GM21423 (cell line): ENCODE data around the gene TMEM154.
A peak's percentile ranks its signal among the peaks of the same experiment; 100 is the strongest.

Experiments
- ATAC-seq: cut with Tn5 transposase; IDR thresholded peaks from one replicate; pipeline ENCODE4 v1.9.1; 2021; ENCODE audit warnings: mild to moderate bottlenecking, moderate library complexity; ENCODE audit not compliant: unreplicated experiment

Gene TMEM154

GRCh38 chr4:152598454-152598853 is 81.3 kb downstream of the TMEM154 start:
- ATAC-seq: no peak

DNA sequence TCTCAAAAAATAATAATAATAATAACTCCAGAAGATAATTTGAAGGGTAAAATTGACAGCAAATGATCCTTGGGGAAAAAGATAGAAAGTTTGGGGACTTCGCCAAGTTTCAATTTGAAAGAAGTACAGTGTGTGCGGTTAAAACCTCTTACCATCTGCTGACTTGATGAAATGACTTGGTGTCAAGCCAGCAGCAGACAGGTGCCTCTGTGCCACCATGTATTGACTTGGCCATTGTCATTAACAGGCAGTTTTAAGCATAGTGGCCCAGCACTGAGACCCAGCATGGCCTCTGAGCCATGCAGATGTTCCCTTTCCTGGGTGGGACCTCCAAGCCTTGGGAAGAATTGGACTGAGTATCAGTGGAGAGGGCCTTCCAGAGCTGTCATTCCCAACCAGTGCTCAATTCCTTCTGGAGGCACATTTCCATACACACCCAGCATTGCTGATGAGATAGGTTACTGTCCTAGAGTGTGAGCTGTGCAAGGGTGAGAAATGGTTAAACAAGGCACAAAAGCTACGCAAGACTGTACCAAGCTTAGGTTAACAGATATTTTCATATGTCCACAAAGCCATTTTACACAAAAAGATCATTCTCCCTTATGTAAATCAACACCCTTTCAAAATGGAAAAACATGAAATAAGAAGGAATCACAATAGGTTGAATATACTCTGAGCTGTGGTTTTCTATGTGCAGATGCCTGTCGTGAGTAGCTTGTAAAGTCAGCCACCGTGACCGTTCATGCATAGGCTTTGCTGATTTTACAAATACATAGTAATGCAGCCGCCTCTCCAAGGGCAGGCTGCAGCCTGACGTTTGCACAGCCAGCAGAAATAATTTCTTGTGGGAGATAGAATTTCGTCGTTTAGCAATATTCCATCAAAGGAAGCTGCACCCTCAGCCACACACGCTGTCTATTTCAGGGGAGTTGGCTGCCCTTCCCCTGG is 84.5 kb downstream of the TMEM154 start:
- ATAC-seq: peak; percentile 57

DNA sequence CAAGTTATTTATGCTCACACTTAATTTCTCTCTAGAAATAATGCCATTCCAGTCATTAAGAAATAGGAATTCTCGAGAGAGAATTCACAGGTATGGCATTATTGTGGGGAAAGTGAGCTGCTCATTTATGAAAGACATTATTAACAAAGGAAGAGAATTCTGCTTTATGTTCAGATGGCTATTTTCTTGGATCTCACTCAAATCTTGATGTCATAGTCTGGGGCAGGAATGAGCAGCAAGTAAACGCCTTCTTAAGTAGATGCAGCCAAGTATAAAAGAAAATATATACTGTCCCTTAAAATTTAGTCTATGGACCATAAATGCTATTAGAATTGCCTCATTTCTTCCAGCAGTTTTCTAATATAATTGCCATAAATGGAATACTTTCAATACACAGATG is 85.7 kb downstream of the TMEM154 start:
- no peak for ATAC-seq

GRCh38 chr4:152591876-152592275 is 87.9 kb downstream of the TMEM154 start:
- ATAC-seq: no peak

DNA sequence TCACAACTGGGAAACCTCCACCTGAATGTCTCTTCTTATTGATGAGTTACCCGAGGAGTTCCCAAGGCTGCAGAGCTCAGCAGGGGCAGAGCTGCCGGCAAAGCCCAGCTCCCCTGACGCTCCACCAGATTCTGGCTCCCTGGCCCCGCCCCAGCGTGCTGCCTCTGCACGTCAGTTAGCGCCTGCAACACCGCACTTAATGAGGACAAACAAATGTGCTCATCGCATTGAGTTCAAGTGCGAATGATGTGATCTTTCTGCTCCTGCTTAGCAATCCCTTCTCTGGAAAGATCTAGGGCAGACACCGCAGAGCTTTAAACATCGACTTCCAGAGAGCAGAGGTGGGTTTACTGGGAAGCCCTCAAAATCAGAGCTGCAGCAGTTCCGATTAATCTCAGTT is 88.4 kb downstream of the TMEM154 start:
- ATAC-seq: no peak

DNA sequence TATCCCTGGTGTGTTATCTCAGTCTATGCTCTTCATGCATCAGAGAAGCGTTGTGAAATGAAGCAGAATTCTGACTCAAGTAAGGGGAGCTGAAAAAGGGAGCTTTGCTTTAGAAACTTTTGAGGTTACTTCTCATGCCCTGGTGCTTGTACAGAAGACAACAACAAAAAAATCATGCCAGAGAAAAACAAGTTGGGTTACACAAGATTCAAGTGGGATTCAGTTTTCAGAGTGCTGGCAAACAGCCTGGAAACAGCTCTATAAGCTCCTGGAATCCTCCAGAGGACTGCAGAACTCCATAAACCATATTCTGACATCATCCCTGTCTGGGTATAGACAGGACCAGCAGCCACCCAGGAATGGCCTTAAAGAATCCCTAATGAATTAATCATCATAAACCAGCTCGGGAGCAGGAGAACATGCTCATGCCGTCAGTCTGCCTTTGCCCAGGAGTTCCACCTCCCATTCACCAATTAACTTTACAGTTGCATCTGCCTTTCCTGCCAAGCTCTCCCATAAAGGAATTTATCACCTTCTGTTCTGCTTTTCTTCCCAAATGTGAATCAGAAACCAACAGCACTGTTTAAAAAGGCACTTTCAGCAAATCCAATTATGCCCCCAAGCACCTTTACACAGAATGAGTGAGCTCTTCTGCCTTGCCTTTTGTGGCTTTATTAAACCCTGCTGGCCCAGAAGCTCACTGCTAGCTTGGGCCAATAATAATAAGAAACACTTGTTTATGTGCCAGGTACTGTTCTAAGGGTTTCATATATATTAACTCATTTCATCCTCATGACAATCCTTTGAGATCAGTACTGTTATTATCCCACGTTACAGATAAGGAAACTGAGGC is 89.4 kb downstream of the TMEM154 start:
- no peak for ATAC-seq

DNA sequence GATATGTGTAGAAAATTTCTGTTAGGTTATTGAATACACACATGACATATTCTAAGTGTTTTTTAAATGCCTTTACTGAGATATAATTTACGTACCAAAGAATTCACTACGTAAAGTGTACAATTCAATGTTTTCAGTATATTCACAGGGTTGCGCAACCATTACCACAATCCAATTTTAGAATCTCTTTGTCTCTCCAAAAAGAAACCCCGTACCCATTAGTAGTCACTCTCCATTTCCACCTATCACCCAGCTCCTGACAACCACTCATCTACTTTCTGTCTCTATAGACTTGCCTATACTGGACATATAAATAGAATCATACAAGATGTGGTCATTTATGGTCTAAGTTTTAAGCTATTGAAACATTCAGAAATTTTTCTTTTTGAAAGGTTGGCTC is 90.9 kb downstream of the TMEM154 start:
- ATAC-seq: no peak

- no peak for ATAC-seq
Observed at GRCh38 chr4:152587127-152587526, 92.7 kb downstream of the TMEM154 start.

DNA sequence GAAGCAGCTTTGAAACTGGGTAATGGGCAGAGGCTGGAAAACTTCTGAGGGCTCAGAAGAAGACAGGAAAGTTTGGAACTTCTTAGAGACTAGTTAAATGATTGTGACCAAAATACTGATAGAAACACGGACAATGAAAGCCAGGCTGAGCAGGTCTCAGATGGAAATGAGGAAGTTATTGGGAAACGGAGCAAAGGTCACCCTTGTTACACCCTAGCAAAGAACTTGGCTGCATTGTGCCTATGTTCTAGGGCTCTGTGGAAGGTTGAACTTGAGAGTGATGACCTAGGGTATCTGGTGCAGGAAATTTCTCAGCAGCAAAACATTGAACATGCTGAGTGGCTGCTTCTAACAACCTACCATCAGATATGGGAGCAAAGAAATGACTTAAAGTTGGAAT is 93.1 kb downstream of the TMEM154 start:
- ATAC-seq: no peak

DNA sequence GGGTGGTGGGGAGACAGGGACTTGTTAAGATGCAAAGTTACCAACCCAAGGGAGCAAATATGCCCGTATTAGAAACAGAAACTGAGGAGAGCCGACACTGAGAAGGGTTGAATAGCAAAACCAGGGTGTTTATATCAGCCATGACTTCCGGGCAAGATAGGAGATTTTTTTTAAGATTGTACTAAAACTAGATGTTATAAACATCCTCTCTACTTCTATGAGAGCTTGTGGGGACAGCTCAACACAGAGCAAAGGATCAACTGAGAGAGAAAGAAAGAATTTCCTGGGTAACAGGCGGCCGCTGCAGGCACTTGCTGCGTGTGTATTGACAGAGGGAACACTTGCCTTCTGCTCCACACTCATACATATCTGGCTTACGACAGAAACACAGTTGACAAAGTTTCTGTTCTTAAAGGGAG is 94.8 kb downstream of the TMEM154 start:
- no peak for ATAC-seq

GRCh38 chr4:152581536-152582160 is 98.1 kb downstream of the TMEM154 start:
- ATAC-seq: no peak

DNA sequence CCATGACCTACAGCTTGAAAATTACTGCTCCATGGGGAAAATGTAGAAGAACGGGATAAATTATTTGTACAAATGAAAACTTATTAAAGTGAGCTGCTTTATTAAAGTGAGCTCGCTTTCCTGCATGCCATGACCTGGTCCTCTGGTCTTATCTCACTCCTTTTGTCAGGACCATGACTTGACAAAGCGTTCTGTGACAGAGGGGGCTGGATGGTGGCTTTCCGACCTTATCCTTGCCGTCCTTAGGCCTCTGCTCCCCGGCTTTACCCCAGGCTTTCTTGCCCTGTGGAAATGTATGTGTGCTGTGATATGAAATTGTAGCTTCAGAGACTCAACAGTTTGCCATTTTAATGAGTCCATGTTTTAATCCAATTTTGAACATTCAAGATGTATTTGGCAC is 99.9 kb downstream of the TMEM154 start:
- no peak for ATAC-seq

- ATAC-seq: no peak
Observed at GRCh38 chr4:152579107-152579764, 100.6 kb downstream of the TMEM154 start.

- ATAC-seq: no peak
Observed at GRCh38 chr4:152578670-152579069, 101.1 kb downstream of the TMEM154 start.

GRCh38 chr4:152577708-152578396 is 101.9 kb downstream of the TMEM154 start:
- peak; percentile 53 for ATAC-seq

DNA sequence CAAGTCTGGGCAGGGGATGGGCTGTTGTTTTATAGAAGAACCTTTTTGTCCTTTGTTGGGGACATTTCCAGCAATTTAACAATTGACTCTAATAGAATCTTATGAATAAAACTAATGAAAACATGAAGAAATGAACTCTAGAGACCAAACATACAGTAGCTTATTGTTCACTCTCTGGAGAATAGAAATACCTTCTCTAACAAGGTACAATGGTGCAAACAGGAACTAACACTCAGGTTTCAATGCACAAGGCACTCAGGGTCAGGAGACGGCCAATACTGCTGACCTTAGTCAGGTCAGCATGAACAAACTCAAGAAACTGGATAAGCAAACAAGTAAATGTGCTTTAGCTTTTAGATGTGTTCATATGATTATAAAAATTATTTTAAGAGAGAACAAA is 104.3 kb downstream of the TMEM154 start:
- no peak for ATAC-seq

DNA sequence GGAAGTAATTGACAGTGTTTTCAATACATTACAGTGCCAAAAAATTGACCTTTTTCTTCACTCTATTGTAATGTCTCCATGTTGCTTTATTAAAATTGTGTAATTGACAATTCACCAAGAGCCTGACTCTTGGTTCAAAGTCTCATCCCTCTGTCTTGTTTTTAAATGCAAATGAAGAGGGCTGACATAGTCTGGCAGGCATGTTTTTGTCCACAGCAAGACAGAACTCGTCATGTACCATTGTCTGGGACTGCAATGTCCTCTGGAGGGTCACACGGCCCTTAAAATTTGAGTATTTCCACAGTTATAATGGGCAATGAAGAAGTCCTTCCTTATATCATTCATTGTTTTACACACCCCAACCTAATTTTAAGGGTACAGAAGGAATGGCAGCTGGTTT is 105.9 kb downstream of the TMEM154 start:
- ATAC-seq: no peak

GRCh38 chr4:152572417-152573086 is 107.2 kb downstream of the TMEM154 start:
- peak; percentile 60 for ATAC-seq

DNA sequence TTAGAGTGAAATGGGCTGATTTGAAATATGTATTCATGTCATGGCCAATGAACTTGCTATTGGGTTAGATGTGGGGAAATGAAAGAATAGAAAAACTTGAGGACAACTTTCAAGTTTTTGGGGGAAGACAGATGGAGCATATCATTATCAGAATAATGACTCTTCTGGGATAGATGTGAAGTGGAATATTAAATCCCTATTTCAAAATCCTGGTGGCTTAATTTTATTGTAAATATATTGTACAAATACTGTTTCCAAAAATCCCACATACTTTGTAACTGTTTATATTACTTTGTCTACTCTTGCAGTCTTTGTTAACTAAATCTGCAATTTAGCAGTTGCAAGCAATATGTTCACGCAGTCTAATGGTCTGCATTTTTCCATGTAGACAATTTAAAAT is 108.0 kb downstream of the TMEM154 start:
- ATAC-seq: no peak

DNA sequence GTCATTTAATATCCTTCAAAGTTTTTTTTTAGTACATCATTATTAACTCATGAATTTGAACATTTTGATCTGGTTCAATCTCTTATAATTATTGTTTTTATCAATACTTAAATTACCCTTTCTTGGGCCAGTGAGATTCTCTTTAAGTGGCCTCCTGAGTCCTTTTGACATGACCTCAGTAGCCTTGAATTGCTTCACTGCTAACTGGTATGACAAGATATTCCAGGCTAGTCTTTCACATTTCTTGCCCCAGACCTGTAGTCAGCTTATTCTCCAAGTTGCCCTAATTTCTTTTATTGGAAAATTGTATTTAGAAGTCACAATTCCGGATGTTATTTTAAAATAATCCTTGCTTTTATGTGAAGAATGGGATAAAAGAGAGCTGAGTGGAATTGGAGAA is 108.5 kb downstream of the TMEM154 start:
- ATAC-seq: no peak
